SH-SY5Y (cell line): ENCODE data around the gene SLC16A8.

Source experiments
- GATA2 ChIP-seq: IDR thresholded peaks from 2 replicates; pipeline ENCODE4 v1.6.1; 2011; ENCODE audit warnings: mild to moderate bottlenecking, low read depth, low read length
- GATA3 ChIP-seq: IDR thresholded peaks from 2 replicates; pipeline ENCODE4 v1.6.1; 2011; ENCODE audit warnings: low read depth, mild to moderate bottlenecking, low read length, moderate library complexity

DNA sequence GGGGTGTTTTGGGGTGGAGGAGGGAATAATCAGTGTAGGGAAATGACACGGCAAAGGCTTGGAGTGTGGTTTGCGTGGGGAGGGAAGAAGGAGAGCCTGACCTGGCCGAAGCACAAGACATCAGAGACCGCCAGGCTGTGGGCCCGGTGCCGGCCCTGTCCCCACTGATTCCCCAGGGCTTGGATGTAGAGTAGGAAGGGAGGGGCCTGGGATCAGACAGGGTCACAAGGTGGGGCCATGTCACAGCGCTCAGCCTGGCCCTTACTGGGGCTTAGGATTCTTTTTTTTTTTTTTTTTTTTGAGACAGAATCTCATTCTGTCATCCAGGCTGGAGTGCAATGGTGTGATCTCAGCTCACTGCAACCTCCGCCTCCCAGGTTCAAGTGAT lies 17.0 kb downstream of the SLC16A8 start:
- TF ChIP-seq GATA2 (no peak), GATA3 (no peak)
